ENCODE measurements around the gene HYAL2. TPM values are rescaled to one million over a fixed set of nuclear protein-coding genes. Genes with fewer than 3 reads are reported as not detected.

Gene HYAL2
- total and polyA plus RNA-seq, 2 of the 8 experiments (the other 6 are each of a cell fraction or from before 2014, with no cell fraction given): 51.9 to 176 TPM

- TF ChIP-seq, protein P1, sequence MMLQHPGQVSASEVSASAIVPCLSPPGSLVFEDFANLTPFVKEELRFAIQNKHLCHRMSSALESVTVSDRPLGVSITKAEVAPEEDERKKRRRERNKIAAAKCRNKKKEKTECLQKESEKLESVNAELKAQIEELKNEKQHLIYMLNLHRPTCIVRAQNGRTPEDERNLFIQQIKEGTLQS (IDR thresholded peaks at IDR 0.05; ENCODE audit: insufficient read depth, low read depth, low read length): peak; percentile 91
- TF ChIP-seq USF2 (IDR thresholded peaks at IDR 0.05; ENCODE audit: low read length) (no peak), HDAC2 (IDR thresholded peaks at IDR 0.05; ENCODE audit: borderline replicate concordance in 1 of 2, low read depth in 2 of 2, low read length in 2 of 2) (no peak; a peak in 1 of 4 replicates)
These were observed 30.1 kb downstream of the HYAL2 start, which contains the start of gene IFRD2 (continued) for GRCh38 chr3:50292159-50293078.
